ENCODE measurements around the gene APOBEC3G. TPM values are rescaled to one million over a fixed set of nuclear protein-coding genes. Genes with fewer than 3 reads are reported as not detected.

APOBEC3G gene
- total and polyA plus RNA-seq, 2 of the 4 experiments (the other 2 are of a cell fraction) = 5.3 to 7.0 TPM

DNA sequence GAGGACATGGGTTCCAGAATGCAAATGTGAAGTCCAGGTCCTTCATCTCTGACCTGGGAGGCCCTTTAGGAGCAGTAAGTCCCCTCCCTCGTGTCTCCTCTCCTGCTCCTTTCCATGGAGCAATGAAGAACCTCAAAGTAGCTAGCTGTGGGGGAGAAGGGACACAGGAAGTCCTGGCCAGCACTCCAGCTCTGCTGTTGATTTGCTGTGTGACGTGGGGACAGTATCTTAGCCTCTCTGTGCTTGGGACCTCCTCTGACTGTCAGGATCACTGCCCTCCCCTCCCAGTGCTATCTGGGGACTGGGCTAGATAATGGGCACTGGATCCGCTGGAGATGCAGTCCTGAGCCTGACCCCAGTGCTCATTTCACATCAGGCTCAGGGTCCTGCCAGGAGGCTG, 18.9 kb downstream of the APOBEC3G start:
- Histone ChIP-seq H3K27ac (ENCODE audit: insufficient read depth, low read length) (no peak overlapping the region), H2AK9ac (replicated peaks; ENCODE audit: low read depth, low read length, poor library complexity) (no peak overlapping the region), H3K79me1 (ENCODE audit: low read depth in 1 of 2, low read length in 2 of 2) (no peaks in the 10 kb centered on the region), H4K8ac (ENCODE audit: low read depth in 2 of 2, low read length in 2 of 2) (no peak overlapping the region), H2AK5ac (ENCODE audit: low read depth, low read length) (no peak overlapping the region), H3K9ac (ENCODE audit: low read depth, low read length) (no peak overlapping the region), H2BK5ac (ENCODE audit: low read depth, low read length, poor library complexity, severe bottlenecking) (no peak overlapping the region), H3K14ac (replicated peaks; ENCODE audit: low read depth, low read length) (no peak overlapping the region), H3K4ac (ENCODE audit: low read depth, low read length) (no peak overlapping the region), H3K18ac (ENCODE audit: low read depth, low read length) (no peak overlapping the region), H3K4me2 (ENCODE audit: low read depth, low read length) (no peak overlapping the region), H4K5ac (ENCODE audit: low read depth, low read length) (no peak overlapping the region), H2AFZ (replicated peaks; ENCODE audit: low read length, poor library complexity) (peak overlapping the region; percentile 44), H3K27me3 (ENCODE audit: control insufficient read depth, insufficient read depth, low read length) (peaks cover 36% of the 10 kb centered on the region), H3K4me1 (ENCODE audit: control insufficient read depth, insufficient read depth, low read length) (peaks cover 4% of the 10 kb centered on the region), H3K9me1 (ENCODE audit: insufficient read depth, low read length) (no peaks in the 10 kb centered on the region), H3K36me3 (ENCODE audit: control insufficient read depth, insufficient read depth, low read length) (no peaks in the 10 kb centered on the region), H2BK120ac (ENCODE audit: low read depth, low read length) (no peak overlapping the region), H3K9me3 (ENCODE audit: control insufficient read depth, insufficient read depth, low read length) (no peaks in the 10 kb centered on the region), H3K23ac (ENCODE audit: low read depth, low read length) (no peak overlapping the region), H4K91ac (ENCODE audit: insufficient read depth, low read depth, low read length) (no peak overlapping the region), H3K56ac (ENCODE audit: extremely low read depth, insufficient read depth, low read length) (no peak overlapping the region), H4K20me1 (ENCODE audit: insufficient read depth, low read length) (no peaks in the 10 kb centered on the region), H2BK15ac (ENCODE audit: low read depth, low read length) (no peak overlapping the region), H3K4me3 (ENCODE audit: insufficient read depth, low read depth, low read length) (no peak overlapping the region), H2BK20ac (ENCODE audit: low read depth, low read length) (no peak overlapping the region)
- ChIA-PET CTCF (no interaction called here), POLR2A (ENCODE audit: unreplicated experiment) (no interaction called here)
- no peak for ATAC-seq (ENCODE audit: low read depth)
- dilution Hi-C loops (cut with HindIII; ENCODE audit: low sequenced_read_pairs, unreplicated experiment) (no loop called here), intact Hi-C loops (cut with micrococcal nuclease) (no loop called here), in situ Hi-C loops (cut with MboI; ENCODE audit: low sequenced_read_pairs) (no loop called here)
- BruUV-seq (replicated peaks) = no TSS peak
- WGBS, 2 experiments (ENCODE audit: extremely low coverage in 2 of 2, insufficient read length in 1 of 2) = no CpG with 5 or more reads among the region's 3 CpGs
- DNase-seq = no peak
- TF ChIP-seq, protein P1, sequence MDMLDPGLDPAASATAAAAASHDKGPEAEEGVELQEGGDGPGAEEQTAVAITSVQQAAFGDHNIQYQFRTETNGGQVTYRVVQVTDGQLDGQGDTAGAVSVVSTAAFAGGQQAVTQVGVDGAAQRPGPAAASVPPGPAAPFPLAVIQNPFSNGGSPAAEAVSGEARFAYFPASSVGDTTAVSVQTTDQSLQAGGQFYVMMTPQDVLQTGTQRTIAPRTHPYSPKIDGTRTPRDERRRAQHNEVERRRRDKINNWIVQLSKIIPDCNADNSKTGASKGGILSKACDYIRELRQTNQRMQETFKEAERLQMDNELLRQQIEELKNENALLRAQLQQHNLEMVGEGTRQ (IDR thresholded peaks at IDR 0.05; ENCODE audit: low read depth, low read length) = no peak
- TF ChIP-seq BHLHE40 (IDR thresholded peaks at IDR 0.05; ENCODE audit: low read depth, low read length) (no peak), POLR2A (IDR thresholded peaks at IDR 0.05; ENCODE audit: low read depth, low read length) (no peak), CEBPB (IDR thresholded peaks at IDR 0.05; ENCODE audit: low read depth, low read length) (no peak), RCOR1 (IDR thresholded peaks at IDR 0.05; ENCODE audit: insufficient replicate concordance, low read length) (no peak), RFX5 (IDR thresholded peaks at IDR 0.05; ENCODE audit: low read depth, low read length) (no peak), CHD1 (IDR thresholded peaks at IDR 0.05; ENCODE audit: low read depth, low read length) (no peak), MXI1 (IDR thresholded peaks at IDR 0.05; ENCODE audit: borderline replicate concordance, low read depth, low read length) (no peak), SMC3 (IDR thresholded peaks at IDR 0.05; ENCODE audit: low read depth, low read length) (no peak), NFE2L2 (IDR thresholded peaks at IDR 0.05; ENCODE audit: low read depth, low read length) (no peak), FOS (IDR thresholded peaks at IDR 0.05; ENCODE audit: low read depth, low read length) (no peak), RAD21 (IDR thresholded peaks at IDR 0.05; ENCODE audit: low read length) (no peak), MAFK (IDR thresholded peaks at IDR 0.05; ENCODE audit: low read depth, low read length) (no peak), MAZ (IDR thresholded peaks at IDR 0.05; ENCODE audit: borderline replicate concordance, low read depth, low read length) (no peak)
- TF ChIP-seq, protein P2, sequence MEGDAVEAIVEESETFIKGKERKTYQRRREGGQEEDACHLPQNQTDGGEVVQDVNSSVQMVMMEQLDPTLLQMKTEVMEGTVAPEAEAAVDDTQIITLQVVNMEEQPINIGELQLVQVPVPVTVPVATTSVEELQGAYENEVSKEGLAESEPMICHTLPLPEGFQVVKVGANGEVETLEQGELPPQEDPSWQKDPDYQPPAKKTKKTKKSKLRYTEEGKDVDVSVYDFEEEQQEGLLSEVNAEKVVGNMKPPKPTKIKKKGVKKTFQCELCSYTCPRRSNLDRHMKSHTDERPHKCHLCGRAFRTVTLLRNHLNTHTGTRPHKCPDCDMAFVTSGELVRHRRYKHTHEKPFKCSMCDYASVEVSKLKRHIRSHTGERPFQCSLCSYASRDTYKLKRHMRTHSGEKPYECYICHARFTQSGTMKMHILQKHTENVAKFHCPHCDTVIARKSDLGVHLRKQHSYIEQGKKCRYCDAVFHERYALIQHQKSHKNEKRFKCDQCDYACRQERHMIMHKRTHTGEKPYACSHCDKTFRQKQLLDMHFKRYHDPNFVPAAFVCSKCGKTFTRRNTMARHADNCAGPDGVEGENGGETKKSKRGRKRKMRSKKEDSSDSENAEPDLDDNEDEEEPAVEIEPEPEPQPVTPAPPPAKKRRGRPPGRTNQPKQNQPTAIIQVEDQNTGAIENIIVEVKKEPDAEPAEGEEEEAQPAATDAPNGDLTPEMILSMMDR (conservative IDR thresholded peaks at IDR 0.05; ENCODE audit: low read depth, low read length) = no peak
- TF ChIP-seq, protein P3, sequence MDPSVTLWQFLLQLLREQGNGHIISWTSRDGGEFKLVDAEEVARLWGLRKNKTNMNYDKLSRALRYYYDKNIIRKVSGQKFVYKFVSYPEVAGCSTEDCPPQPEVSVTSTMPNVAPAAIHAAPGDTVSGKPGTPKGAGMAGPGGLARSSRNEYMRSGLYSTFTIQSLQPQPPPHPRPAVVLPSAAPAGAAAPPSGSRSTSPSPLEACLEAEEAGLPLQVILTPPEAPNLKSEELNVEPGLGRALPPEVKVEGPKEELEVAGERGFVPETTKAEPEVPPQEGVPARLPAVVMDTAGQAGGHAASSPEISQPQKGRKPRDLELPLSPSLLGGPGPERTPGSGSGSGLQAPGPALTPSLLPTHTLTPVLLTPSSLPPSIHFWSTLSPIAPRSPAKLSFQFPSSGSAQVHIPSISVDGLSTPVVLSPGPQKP (IDR thresholded peaks at IDR 0.05; ENCODE audit: borderline replicate concordance, low read depth, low read length) = no peak
